GM06990 (cell line): ENCODE data around the gene NKX3-2.

Experiments used
- DNase-seq: peaks from one replicate; pipeline ENCODE4 v3.0.0-alpha.2; 2011; ENCODE audit not compliant: insufficient read length; ENCODE audit errors: extremely low read depth
- H3K27me3 ChIP-seq: replicated peaks from 2 replicates; pipeline ENCODE4 v1.6.0; 2011; ENCODE audit warnings: low read length; ENCODE audit not compliant: control insufficient read depth, insufficient read depth
- H3K36me3 ChIP-seq: 2 replicates; pipeline ENCODE4 v1.5.1; 2011; ENCODE audit warnings: low read length; ENCODE audit not compliant: control insufficient read depth, insufficient read depth
- H3K4me3 ChIP-seq: replicated peaks from 2 replicates; pipeline ENCODE4 v1.5.1; 2011; ENCODE audit warnings: low read depth, mild to moderate bottlenecking, control low read depth, low read length
- TF ChIP-seq, protein P1 (sequence below): IDR thresholded peaks from 2 replicates; pipeline ENCODE4 v1.5.1; 2011; ENCODE audit warnings: low read length, control low read depth, mild to moderate bottlenecking, inconsistent platforms; ENCODE audit not compliant: insufficient read depth, poor library complexity, severe bottlenecking

The NKX3-2 gene

DNA sequence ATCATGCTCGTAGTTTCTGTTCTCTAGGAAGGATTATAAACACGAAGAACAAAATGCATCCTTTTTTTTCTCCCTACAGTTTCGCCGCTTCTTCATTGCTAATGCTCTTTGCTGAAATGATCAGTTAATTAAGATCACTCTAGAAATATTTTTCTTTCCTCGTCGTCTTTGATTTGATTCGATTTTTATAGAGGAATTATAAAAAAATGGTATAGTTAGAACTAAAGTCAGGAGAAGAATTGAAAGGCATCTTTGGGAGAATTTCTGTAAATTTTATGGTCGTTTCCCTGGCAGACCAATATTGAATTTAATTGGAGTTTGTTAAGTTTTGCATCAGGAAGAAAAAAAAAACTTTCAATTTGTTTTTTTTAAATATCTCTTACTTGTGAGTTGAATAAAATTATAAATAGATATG, 1.1 kb upstream of the NKX3-2 start:
- Histone ChIP-seq H3K27me3 (peaks cover 6% of the 10 kb centered on the region), H3K36me3 (no peaks in the 10 kb centered on the region), H3K4me3 (no peak overlapping the region)
- TF ChIP-seq, protein P1, sequence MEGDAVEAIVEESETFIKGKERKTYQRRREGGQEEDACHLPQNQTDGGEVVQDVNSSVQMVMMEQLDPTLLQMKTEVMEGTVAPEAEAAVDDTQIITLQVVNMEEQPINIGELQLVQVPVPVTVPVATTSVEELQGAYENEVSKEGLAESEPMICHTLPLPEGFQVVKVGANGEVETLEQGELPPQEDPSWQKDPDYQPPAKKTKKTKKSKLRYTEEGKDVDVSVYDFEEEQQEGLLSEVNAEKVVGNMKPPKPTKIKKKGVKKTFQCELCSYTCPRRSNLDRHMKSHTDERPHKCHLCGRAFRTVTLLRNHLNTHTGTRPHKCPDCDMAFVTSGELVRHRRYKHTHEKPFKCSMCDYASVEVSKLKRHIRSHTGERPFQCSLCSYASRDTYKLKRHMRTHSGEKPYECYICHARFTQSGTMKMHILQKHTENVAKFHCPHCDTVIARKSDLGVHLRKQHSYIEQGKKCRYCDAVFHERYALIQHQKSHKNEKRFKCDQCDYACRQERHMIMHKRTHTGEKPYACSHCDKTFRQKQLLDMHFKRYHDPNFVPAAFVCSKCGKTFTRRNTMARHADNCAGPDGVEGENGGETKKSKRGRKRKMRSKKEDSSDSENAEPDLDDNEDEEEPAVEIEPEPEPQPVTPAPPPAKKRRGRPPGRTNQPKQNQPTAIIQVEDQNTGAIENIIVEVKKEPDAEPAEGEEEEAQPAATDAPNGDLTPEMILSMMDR = no peak
- no peak for DNase-seq

DNA sequence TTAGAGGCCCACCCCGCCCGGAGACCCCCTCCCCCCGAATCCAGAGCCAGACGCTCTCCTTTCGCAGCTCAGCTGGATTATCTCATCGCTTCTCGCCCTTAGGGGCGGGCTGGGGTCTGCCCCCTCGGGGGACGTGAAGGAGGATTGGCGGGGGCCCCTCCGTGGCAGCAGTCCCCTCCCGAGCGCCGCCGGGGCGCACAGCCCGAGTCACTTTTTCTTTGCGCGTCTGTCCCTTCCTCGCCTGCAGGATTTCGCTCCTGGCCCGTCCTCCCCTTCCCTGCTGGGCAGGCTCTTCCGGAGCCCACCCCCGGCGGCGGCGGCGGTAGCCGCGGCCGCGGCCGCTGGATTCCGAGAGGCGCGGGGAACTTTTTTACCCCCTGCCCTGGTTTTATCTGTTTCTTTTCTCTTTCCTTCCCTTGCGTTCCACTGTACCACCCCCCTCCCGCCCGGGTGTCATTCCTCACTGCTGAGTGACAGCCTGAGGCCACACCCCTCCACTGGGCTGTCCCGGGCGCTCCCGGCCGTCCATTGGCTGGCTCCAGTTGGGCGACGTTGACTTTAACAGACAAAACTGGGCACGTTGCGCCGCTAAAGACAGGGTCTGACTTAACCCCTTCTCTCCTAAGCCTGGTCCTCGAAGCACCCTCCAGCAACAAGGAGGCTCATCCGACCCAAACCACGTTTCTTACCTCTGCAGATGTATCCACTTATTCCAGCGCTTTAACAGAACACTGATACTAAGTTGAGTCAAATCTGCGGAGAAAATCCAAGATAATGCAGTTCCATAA, 492 bp upstream of the NKX3-2 start:
- no peak for DNase-seq
- TF ChIP-seq, protein P1 = no peak
- Histone ChIP-seq H3K36me3 (no peaks in the 10 kb centered on the region), H3K27me3 (peaks cover 7% of the 10 kb centered on the region), H3K4me3 (peak overlapping the region; percentile 57)

DNA sequence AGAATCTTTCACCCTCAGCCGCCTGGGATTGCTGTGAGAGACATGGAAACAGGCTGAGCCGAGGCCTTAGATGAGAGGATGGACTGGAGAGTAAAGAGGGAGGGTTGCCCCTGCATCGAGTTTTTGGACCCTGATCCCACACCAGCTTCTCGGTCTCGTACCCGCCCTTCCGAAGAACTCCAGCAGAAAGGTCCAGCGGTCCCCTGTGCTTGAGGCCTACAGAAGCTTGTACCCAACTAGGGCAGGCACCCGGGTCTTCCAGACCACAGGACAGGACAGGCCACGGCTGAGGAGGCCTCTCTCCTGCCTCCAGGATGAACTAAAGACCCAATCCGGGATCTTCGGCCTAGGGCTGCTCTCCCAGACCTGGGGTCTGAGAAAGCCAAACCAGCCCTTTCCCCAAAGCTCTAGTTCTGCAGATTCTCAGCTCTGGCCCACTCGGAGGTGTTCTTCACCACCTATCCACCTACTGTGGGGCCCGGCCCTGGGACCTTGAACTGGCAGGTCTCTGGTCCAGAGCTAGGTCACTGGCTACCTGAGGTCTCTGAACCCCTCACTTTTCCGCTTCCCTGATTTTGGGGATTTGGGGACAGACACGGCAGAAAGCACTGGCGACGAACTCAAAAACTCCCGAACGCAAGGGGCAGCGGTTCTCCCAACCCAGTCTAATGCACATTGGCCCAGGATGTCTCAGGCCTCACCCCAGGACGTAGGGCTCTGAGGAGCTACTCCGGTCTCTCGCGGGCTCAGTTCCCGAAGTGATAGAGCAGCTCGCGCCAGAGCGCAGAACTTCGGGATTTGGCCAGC, 1.1 kb downstream of the NKX3-2 start:
- TF ChIP-seq, protein P1 = no peak
- H3K27me3 ChIP-seq = peaks cover 9% of the 10 kb centered on the region
- no peaks in the 10 kb centered on the region for H3K36me3 ChIP-seq
- DNase-seq = no peak
- H3K4me3 ChIP-seq = no peak overlapping the region

DNA sequence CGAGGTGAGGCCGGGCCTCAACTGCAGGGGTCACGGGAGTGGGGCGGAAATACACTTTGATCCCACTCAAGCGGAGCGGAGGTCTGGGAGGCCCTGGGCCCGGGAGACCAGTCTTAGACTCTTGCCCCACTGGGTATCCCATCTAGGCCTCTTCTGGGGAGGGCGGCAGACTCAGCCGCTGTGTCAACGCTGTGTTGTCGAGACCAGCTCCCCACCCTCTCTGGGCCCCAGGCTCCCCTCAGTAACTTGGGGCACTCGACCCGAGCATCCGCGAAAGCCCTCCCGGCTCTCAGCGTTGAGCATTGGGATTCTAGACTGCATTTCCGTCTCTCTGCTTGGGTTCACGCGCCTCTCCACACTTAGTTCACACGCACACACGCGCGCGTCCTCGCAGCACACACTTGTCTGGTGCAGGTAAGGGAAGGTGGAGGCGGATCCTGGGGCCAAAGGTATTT, 1.7 kb downstream of the NKX3-2 start:
- peaks cover 9% of the 10 kb centered on the region for H3K27me3 ChIP-seq
- no peak overlapping the region for H3K4me3 ChIP-seq

DNA sequence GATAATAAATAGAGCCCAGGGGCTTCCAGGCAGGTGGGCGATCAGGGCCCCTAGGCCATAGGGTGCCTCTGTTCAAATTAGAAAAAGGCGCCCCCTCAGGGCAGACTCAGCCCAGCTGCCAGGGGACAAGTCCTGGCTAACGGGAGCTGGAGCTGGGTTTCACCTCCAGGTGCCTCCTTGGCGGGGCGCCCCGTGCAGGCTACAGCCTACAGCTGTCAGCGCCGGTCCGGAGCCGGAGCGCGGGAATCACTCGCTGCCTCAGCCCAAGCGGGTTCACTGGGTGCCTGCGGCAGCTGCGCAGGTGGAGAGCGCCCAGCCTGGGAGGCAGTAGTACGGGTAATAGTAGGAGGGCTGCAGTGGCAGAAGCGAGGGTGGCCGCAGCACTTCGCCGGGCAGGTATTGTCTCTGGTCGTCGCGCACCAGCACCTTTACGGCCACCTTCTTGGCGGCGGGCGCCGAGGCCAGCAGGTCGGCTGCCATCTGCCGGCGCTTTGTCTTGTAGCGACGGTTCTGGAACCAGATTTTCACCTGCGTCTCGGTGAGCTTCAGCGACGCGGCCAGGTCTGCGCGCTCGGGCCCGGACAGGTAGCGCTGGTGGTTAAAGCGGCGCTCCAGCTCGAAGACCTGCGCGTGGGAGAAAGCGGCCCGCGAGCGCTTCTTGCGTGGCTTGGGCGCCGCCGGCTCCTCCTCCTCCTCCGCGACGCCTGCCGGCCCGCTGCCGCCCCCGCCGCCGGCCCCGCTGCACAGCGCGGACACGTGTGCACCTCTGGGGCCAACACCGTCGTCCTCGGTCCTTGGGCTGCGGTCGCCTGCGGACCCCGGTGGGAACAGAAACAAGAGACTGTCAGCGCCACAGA, 2.4 kb downstream of the NKX3-2 start:
- Histone ChIP-seq H3K4me3 (no peak overlapping the region), H3K36me3 (no peaks in the 10 kb centered on the region), H3K27me3 (peaks cover 7% of the 10 kb centered on the region)
- TF ChIP-seq, protein P1 = peak; percentile 38
- DNase-seq = no peak

More for the DNA sequence above, 1.7 kb downstream of the NKX3-2 start:
- H3K36me3 ChIP-seq = no peaks in the 10 kb centered on the region
- no peak for DNase-seq
- TF ChIP-seq, protein P1 = no peak
